ENCODE results near the gene SNX5. TPM values are rescaled to one million over a fixed set of nuclear protein-coding genes. Genes with fewer than 3 reads are reported as not detected.
A peak's percentile ranks its signal among the peaks of the same experiment; 100 is the strongest.

The SNX5 gene
- total and polyA plus RNA-seq, 2 of the 13 experiments (the other 11 are each of a cell fraction or from before 2014, with no cell fraction given), result 664 to 1,040 TPM

DNA sequence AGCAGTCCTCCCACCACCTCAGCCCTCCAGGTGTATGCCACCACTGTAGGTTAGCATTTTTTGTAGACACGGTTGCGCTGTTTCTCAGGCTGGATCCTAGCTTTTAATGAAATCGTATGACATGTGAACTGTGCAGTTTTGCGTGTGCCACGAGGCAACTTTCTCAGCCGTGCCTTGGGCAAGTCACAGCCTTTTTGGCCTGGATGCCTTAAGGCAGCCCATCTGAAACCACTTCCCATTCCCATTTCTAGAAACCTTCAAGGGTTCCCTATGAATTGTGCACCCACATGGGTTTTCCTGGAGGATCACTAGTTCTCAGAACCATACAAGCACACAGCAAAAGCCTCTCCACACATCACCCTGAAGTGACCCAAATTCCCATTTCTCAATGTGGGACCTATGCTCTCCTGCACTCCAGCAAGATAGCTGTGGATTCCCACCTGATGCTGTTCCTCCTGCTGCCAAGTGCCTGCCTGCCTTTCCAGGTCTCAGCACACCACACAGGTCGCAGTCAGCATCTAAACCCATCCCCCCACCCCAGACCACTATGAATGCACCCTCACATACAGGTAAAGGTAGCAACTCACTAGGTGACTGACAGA lies 28.9 kb downstream of the SNX5 start (continued):
- TF ChIP-seq POLR2A (IDR thresholded peaks at IDR 0.05; ENCODE audit: insufficient read depth in 1 of 2, low read depth in 2 of 2, low read length in 2 of 2) (peak in 1 of 2 experiments; percentile 18), SMAD3 (CRISPR knock-in tag; IDR thresholded peaks at IDR 0.05) (no peak), PTBP1 (IDR thresholded peaks at IDR 0.05; ENCODE audit: low read depth, low read length, poor library complexity, severe bottlenecking) (no peak), ZNF710 (CRISPR knock-in tag; IDR thresholded peaks at IDR 0.05; ENCODE audit: borderline replicate concordance) (0 out of 2 replicates have a peak, but pooled peaks have one; percentile 39), POLR2G (IDR thresholded peaks at IDR 0.05; ENCODE audit: low read depth, low read length) (peak; percentile 74), ZNF574 (CRISPR knock-in tag; IDR thresholded peaks at IDR 0.05) (peak; percentile 35), RAD21 (CRISPR knock-in tag; IDR thresholded peaks at IDR 0.05) (peak; percentile 8; the same call in 1 of the 2 replicates), KMT2A (CRISPR knock-in tag; IDR thresholded peaks at IDR 0.05) (0 out of 2 replicates have a peak, but pooled peaks have one; percentile 15), ZBTB39 (CRISPR knock-in tag; IDR thresholded peaks at IDR 0.05) (no peak), SIN3A (IDR thresholded peaks at IDR 0.05; ENCODE audit: borderline replicate concordance, low read depth, low read length) (peak; percentile 51; the same call in 1 of the 2 replicates)
- TF ChIP-seq, protein P1, sequence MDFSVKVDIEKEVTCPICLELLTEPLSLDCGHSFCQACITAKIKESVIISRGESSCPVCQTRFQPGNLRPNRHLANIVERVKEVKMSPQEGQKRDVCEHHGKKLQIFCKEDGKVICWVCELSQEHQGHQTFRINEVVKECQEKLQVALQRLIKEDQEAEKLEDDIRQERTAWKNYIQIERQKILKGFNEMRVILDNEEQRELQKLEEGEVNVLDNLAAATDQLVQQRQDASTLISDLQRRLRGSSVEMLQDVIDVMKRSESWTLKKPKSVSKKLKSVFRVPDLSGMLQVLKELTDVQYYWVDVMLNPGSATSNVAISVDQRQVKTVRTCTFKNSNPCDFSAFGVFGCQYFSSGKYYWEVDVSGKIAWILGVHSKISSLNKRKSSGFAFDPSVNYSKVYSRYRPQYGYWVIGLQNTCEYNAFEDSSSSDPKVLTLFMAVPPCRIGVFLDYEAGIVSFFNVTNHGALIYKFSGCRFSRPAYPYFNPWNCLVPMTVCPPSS (IDR thresholded peaks at IDR 0.05), result no peak
- TF ChIP-seq, protein P2, sequence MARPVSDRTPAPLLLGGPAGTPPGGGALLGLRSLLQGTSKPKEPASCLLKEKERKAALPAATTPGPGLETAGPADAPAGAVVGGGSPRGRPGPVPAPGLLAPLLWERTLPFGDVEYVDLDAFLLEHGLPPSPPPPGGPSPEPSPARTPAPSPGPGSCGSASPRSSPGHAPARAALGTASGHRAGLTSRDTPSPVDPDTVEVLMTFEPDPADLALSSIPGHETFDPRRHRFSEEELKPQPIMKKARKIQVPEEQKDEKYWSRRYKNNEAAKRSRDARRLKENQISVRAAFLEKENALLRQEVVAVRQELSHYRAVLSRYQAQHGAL (CRISPR knock-in tag; IDR thresholded peaks at IDR 0.05; ENCODE audit: not compliant biosample characterization), result peak; percentile 53
- TF ChIP-seq, protein P3, sequence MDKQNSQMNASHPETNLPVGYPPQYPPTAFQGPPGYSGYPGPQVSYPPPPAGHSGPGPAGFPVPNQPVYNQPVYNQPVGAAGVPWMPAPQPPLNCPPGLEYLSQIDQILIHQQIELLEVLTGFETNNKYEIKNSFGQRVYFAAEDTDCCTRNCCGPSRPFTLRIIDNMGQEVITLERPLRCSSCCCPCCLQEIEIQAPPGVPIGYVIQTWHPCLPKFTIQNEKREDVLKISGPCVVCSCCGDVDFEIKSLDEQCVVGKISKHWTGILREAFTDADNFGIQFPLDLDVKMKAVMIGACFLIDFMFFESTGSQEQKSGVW (CRISPR knock-in tag; IDR thresholded peaks at IDR 0.05; ENCODE audit: borderline replicate concordance), result 0 out of 2 replicates have a peak, but pooled peaks have one; percentile 71
- TF ChIP-seq, protein P4, sequence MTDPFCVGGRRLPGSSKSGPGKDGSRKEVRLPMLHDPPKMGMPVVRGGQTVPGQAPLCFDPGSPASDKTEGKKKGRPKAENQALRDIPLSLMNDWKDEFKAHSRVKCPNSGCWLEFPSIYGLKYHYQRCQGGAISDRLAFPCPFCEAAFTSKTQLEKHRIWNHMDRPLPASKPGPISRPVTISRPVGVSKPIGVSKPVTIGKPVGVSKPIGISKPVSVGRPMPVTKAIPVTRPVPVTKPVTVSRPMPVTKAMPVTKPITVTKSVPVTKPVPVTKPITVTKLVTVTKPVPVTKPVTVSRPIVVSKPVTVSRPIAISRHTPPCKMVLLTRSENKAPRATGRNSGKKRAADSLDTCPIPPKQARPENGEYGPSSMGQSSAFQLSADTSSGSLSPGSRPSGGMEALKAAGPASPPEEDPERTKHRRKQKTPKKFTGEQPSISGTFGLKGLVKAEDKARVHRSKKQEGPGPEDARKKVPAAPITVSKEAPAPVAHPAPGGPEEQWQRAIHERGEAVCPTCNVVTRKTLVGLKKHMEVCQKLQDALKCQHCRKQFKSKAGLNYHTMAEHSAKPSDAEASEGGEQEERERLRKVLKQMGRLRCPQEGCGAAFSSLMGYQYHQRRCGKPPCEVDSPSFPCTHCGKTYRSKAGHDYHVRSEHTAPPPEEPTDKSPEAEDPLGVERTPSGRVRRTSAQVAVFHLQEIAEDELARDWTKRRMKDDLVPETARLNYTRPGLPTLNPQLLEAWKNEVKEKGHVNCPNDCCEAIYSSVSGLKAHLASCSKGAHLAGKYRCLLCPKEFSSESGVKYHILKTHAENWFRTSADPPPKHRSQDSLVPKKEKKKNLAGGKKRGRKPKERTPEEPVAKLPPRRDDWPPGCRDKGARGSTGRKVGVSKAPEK (CRISPR knock-in tag; IDR thresholded peaks at IDR 0.05; ENCODE audit: borderline replicate concordance), result 0 out of 2 replicates have a peak, but pooled peaks have one; percentile 19
